HEK293T (cell line): ENCODE results near the gene RIOK3.
"Not testable (repeated sequence)": the region's sequence is repeated elsewhere in the genome, so short reads cannot be mapped to it uniquely, and the experiment has no call there.

Source experiments
- FOXA1 ChIP-seq: fragments of 450-650 bp; IDR thresholded peaks from 2 replicates; pipeline ENCODE4 v1.6.1; 2016; ENCODE audit warnings: mild to moderate bottlenecking
- SUZ12 ChIP-seq: fragments of 450-650 bp; IDR thresholded peaks from 2 replicates; pipeline ENCODE4 v1.6.1; 2016; ENCODE audit warnings: mild to moderate bottlenecking
- TARDBP ChIP-seq: fragments of 450-650 bp; IDR thresholded peaks from 2 replicates; pipeline ENCODE4 v1.6.1; 2016

- TF ChIP-seq SUZ12, FOXA1, TARDBP: not testable (repeated sequence)
Measured at GRCh38 chr18:23510923-23511322, 57.8 kb downstream of the RIOK3 start.
